Memory B cell (primary cell): Measurements from ENCODE around the gene OBI1.

Experiments
- ATAC-seq: fragments of 150-1000 bp; cut with Tn5 transposase; 2 replicates; pipeline ENCODE4 v1.10.0; 2021; ENCODE audit warnings: low read depth, mild to moderate bottlenecking, moderate library complexity
- DNase-seq, 2 donors: peaks; one replicate each; pipeline ENCODE4 v3.0.0; 2022; ENCODE audit warnings: low spot score in 2 of 2
- H3K27ac Mint-ChIP-seq: one replicate; pipeline ENCODE4 v1.8.0; 2022; ENCODE audit warnings: mild to moderate bottlenecking, moderate library complexity, mixed read lengths
- H3K27me3 Mint-ChIP-seq: one replicate; pipeline ENCODE4 v1.8.0; 2022; ENCODE audit warnings: mixed read lengths
- H3K36me3 Mint-ChIP-seq: one replicate; pipeline ENCODE4 v1.8.0; 2022; ENCODE audit warnings: mild to moderate bottlenecking, mixed read lengths
- H3K4me1 Mint-ChIP-seq: one replicate; pipeline ENCODE4 v1.8.0; 2022; ENCODE audit warnings: mixed read lengths
- H3K4me3 Mint-ChIP-seq: one replicate; pipeline ENCODE4 v1.8.0; 2022; ENCODE audit warnings: mild to moderate bottlenecking, moderate library complexity, mixed read lengths
- H3K9me3 Mint-ChIP-seq: one replicate; pipeline ENCODE4 v1.8.0; 2022; ENCODE audit warnings: mixed read lengths

Gene OBI1

DNA sequence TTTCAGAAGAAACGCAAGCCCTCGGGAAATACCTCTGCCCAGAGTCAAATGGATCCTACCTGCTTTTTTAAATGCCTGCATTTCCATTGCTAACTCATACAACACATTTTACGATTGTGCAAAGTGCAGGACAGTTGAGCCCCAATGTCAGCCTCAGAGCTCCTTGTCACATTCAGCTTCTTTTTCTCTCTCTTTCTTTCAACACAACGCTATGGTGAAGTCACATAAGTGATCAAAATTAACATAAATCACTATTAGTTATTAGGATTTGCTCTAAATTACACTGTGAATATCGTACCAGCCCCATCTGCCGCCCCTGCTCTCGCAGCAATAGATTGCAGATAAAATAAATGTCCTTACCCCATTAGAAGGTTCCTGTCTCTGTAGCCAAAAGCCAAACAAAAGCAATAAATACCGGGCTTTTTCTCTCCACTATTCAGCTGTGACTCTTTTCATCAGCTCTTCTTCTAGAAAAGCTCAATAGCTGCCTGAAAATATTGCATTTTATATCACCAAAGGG, 64.4 kb downstream of the OBI1 start:
- no peak for DNase-seq
- H3K27ac Mint-ChIP-seq: no peak overlapping the region
- peaks cover 2% of the 10 kb centered on the region for H3K36me3 Mint-ChIP-seq
- H3K4me1 Mint-ChIP-seq: no peaks in the 10 kb centered on the region
- H3K4me3 Mint-ChIP-seq: no peak overlapping the region
- no peak for ATAC-seq
- no peaks in the 10 kb centered on the region for H3K9me3 Mint-ChIP-seq
- H3K27me3 Mint-ChIP-seq: peaks cover 36% of the 10 kb centered on the region

DNA sequence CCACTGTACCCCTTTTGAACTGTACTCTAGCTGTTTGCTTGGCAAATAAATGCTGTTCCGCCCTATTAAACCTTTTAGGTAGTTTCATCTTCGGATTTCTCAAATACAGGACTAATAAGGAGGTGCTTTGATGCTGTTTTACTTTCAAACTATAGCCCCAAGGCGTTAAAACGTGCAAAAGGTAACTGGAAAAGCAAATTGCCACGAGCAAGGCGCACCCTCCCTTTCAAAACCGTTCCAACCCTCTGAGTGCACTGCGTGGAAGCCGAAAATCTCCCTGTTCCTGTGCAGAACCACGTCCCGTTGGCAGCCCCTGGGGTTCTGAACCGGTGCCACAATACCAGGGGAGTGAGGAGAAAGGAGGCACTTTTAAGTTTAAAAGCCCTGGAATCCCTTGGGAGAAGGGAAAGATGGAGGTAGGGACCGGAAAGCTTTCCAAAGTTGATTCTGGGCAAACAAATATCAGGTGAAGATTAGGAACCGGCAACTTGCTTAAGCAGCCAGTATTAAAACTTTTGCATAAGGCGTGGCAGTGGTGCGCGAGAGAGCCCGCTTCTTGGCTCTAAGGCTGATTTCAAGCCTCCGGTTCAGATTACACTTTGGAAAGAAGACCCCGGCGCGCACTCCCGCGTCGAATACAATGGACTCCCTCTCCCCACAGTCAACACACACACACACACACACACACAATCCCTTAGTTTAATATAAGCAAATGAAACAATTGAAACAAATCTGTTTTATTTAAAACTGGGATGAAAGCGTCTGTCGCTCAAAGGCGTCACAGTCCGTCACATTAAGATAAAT, 65.1 kb downstream of the OBI1 start:
- Mint-ChIP-seq H3K9me3 (no peaks in the 10 kb centered on the region), H3K4me3 (no peak overlapping the region), H3K36me3 (peaks cover 2% of the 10 kb centered on the region), H3K27me3 (peaks cover 36% of the 10 kb centered on the region), H3K4me1 (no peaks in the 10 kb centered on the region), H3K27ac (no peak overlapping the region)
- ATAC-seq (no peak), DNase-seq (no peak)

DNA sequence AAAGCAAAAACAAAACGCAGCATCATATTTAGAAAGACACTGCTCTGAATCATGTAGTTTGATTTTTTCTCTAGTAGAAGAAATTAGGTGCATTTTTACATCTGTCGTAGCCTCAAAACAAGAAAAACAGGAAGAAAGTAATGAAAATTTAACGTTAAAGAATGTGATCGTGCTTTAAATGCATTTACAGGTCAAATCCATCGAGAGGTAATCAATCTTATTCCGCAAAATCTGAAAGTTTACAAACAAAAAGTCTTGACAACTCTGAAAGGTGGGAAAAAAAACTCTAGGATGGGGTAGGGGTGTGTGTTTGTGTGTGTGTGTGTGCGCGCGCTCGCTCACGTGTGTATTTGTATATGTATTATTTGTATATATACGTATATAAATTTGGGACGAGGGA, 65.8 kb downstream of the OBI1 start:
- no peak overlapping the region for H3K27ac Mint-ChIP-seq
- H3K9me3 Mint-ChIP-seq: no peaks in the 10 kb centered on the region
- H3K4me3 Mint-ChIP-seq: no peak overlapping the region
- H3K36me3 Mint-ChIP-seq: peaks cover 2% of the 10 kb centered on the region
- DNase-seq: no peak
- no peaks in the 10 kb centered on the region for H3K4me1 Mint-ChIP-seq
- peaks cover 36% of the 10 kb centered on the region for H3K27me3 Mint-ChIP-seq
- ATAC-seq: no peak

- no peak overlapping the region for H3K4me3 Mint-ChIP-seq
- H3K4me1 Mint-ChIP-seq: no peaks in the 10 kb centered on the region
- H3K27ac Mint-ChIP-seq: no peak overlapping the region
- DNase-seq: no peak
- peaks cover 37% of the 10 kb centered on the region for H3K27me3 Mint-ChIP-seq
- ATAC-seq: no peak
- H3K9me3 Mint-ChIP-seq: no peaks in the 10 kb centered on the region
- peaks cover 2% of the 10 kb centered on the region for H3K36me3 Mint-ChIP-seq
These were observed 66.4 kb downstream of the OBI1 start for GRCh38 chr13:78592584-78592983.

GRCh38 chr13:78589206-78589605, 69.7 kb downstream of the OBI1 start:
- DNase-seq (no peak), ATAC-seq (no peak)
- peaks cover 41% of the 10 kb centered on the region for H3K27me3 Mint-ChIP-seq
- no peak overlapping the region for H3K4me3 Mint-ChIP-seq
- H3K36me3 Mint-ChIP-seq: no peaks in the 10 kb centered on the region
- H3K27ac Mint-ChIP-seq: no peak overlapping the region
- H3K4me1 Mint-ChIP-seq: no peaks in the 10 kb centered on the region
- peaks cover 3% of the 10 kb centered on the region for H3K9me3 Mint-ChIP-seq

- no peak for DNase-seq
- H3K27ac Mint-ChIP-seq: no peak overlapping the region
- peaks cover 3% of the 10 kb centered on the region for H3K9me3 Mint-ChIP-seq
- H3K27me3 Mint-ChIP-seq: peaks cover 31% of the 10 kb centered on the region
- H3K4me3 Mint-ChIP-seq: no peak overlapping the region
- no peaks in the 10 kb centered on the region for H3K36me3 Mint-ChIP-seq
- H3K4me1 Mint-ChIP-seq: no peaks in the 10 kb centered on the region
- ATAC-seq: no peak
These were observed 71.6 kb downstream of the OBI1 start for GRCh38 chr13:78587395-78587794.

- Mint-ChIP-seq H3K36me3 (no peaks in the 10 kb centered on the region), H3K4me1 (no peaks in the 10 kb centered on the region), H3K4me3 (no peak overlapping the region), H3K27ac (no peak overlapping the region), H3K9me3 (peaks cover 3% of the 10 kb centered on the region), H3K27me3 (peaks cover 28% of the 10 kb centered on the region)
- no peak for ATAC-seq
- DNase-seq: no peak
These were observed 72.2 kb downstream of the OBI1 start for GRCh38 chr13:78586706-78587105.

DNA sequence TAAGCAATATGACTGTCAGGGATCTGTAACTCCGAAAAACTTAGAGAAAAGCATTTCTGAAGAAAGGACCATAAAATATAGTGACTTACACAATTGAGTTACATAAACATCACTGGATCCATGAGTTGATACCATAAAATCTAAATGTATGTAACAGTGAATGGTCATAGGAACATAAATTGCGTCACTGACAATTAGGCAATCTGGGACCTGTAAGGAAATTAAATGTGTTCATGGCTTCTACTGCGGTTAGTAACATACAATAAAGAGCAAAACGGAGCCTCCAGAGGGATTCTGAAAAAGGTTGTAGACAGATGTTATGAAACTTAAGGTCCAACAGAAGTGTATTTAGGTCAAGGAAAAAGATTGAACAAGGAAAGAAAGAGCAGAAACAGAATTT, 82.7 kb downstream of the OBI1 start:
- no peak for ATAC-seq
- no peak overlapping the region for H3K4me3 Mint-ChIP-seq
- no peaks in the 10 kb centered on the region for H3K36me3 Mint-ChIP-seq
- H3K27ac Mint-ChIP-seq: no peak overlapping the region
- no peaks in the 10 kb centered on the region for H3K9me3 Mint-ChIP-seq
- no peak for DNase-seq
- peaks cover 12% of the 10 kb centered on the region for H3K27me3 Mint-ChIP-seq
- no peaks in the 10 kb centered on the region for H3K4me1 Mint-ChIP-seq

DNA sequence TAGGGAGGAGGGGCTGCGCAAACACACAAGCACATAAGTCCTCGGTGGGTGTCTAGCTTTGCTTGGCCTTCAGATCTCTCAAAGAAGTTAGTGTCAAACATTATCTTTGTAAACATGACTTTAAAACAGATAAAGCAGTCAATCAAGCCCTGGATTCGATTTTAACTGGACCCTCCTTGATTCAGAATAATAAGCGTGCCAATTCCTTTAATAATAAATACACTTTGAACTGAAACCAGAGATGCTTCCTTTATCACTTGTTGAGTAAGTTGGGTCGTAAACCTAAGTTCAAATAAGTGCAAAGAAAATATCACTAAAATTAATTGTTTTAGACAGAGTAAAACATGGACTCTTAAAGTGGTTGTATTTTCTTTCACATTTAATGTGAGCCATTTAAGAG, 86.5 kb downstream of the OBI1 start:
- DNase-seq: no peak

DNA sequence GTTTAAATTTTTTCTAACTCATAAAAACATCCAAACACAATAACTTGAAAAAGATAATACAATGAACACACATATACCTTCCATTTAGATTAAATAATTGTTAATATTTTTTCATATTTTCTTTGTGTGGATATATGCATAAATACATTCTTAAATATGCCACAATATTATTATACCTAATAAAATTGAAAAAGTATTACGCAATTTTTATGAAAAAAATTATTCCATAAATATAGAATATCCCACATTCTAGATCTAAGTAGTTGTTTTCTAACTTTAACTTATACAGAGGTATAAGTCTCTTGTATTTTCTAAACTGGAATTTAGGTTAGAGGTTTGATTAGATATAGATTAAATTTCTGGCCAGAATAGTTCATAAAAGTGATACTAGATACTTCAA, 89.9 kb downstream of the OBI1 start:
- Mint-ChIP-seq H3K4me3 (no peak overlapping the region), H3K9me3 (no peaks in the 10 kb centered on the region), H3K27me3 (peaks cover 2% of the 10 kb centered on the region), H3K27ac (no peak overlapping the region), H3K36me3 (no peaks in the 10 kb centered on the region), H3K4me1 (no peaks in the 10 kb centered on the region)
- no peak for ATAC-seq
- no peak for DNase-seq

More for the DNA sequence above, 86.5 kb downstream of the OBI1 start:
- Mint-ChIP-seq H3K27ac (no peak overlapping the region), H3K27me3 (peaks cover 7% of the 10 kb centered on the region), H3K36me3 (no peaks in the 10 kb centered on the region), H3K4me3 (no peak overlapping the region), H3K4me1 (no peaks in the 10 kb centered on the region), H3K9me3 (no peaks in the 10 kb centered on the region)
- no peak for ATAC-seq

GRCh38 chr13:78566631-78567030, 92.3 kb downstream of the OBI1 start:
- Mint-ChIP-seq H3K4me1 (peaks cover 2% of the 10 kb centered on the region), H3K4me3 (no peak overlapping the region), H3K27ac (no peak overlapping the region), H3K36me3 (no peaks in the 10 kb centered on the region), H3K9me3 (no peaks in the 10 kb centered on the region), H3K27me3 (peaks cover 4% of the 10 kb centered on the region)
- ATAC-seq (no peak), DNase-seq (no peak)
